KBM-7 (cell line): ENCODE measurements around the gene DEFB125.
"Not testable (repeated sequence)": the region's sequence is repeated elsewhere in the genome, so short reads cannot be mapped to it uniquely, and the experiment has no call there.

Source experiments
- DNase-seq: peaks from one replicate; pipeline ENCODE4 v3.0.0-alpha.2; 2015
- in situ Hi-C: fragments of 300-500 bp; cut with MboI; formaldehyde crosslinking; loops from 2 replicates; pipeline ENCODE4 v1.14.3; 2020; ENCODE audit warnings: low sequenced_read_pairs, low pct_unique_long_range_greater_than_20kb, mixed read lengths

DEFB125 gene

GRCh38 chr20:87401-87800 is at the start of gene DEFB125:
TSS of gene DEFB125 (plus strand) at chr20:87672. CDS start at chr20:87710, 38 bp downstream.
- DNase-seq = no peak
- in situ Hi-C loops = no loop called here

GRCh38 chr20:60035-60918 is 27.2 kb upstream of the DEFB125 start:
- no peak for DNase-seq
- in situ Hi-C loops = no loop called here

- no peak for DNase-seq
- in situ Hi-C loops = no loop called here
Measured at GRCh38 chr20:61230-61629, 26.2 kb upstream of the DEFB125 start.

GRCh38 chr20:61757-62156 is 25.7 kb upstream of the DEFB125 start:
- no peak for DNase-seq
- in situ Hi-C loops = no loop called here

GRCh38 chr20:62487-62886 is 25.0 kb upstream of the DEFB125 start:
- DNase-seq = no peak
- in situ Hi-C loops = no loop called here

- DNase-seq = no peak
- in situ Hi-C loops = no loop called here
Measured at GRCh38 chr20:64026-64603, 23.4 kb upstream of the DEFB125 start.

GRCh38 chr20:64766-65322 is 22.6 kb upstream of the DEFB125 start:
- in situ Hi-C loops = no loop called here
- DNase-seq = no peak

GRCh38 chr20:77231-77630 is 10.2 kb upstream of the DEFB125 start:
- in situ Hi-C loops = no loop called here
- DNase-seq = no peak

GRCh38 chr20:78338-78737 is 9.1 kb upstream of the DEFB125 start:
- no peak for DNase-seq
- in situ Hi-C loops = no loop called here

- in situ Hi-C loops = no loop called here
- DNase-seq = no peak
Measured at GRCh38 chr20:79565-79964, 7.9 kb upstream of the DEFB125 start.

GRCh38 chr20:90651-91050 is 3.2 kb downstream of the DEFB125 start:
- DNase-seq = no peak
- in situ Hi-C loops = no loop called here

- no peak for DNase-seq
Measured at GRCh38 chr20:93641-94040, 6.2 kb downstream of the DEFB125 start.

GRCh38 chr20:95215-95614 is 7.7 kb downstream of the DEFB125 start:
- in situ Hi-C loops = no loop called here
- no peak for DNase-seq

More at GRCh38 chr20:93641-94040, 6.2 kb downstream of the DEFB125 start:
- in situ Hi-C loops = no loop called here

GRCh38 chr20:97691-98090 is 10.2 kb downstream of the DEFB125 start:
- DNase-seq, in situ Hi-C loops: not testable (repeated sequence)

GRCh38 chr20:101975-102374 is 14.5 kb downstream of the DEFB125 start:
- in situ Hi-C loops = no loop called here
- no peak for DNase-seq

GRCh38 chr20:103456-103855 is 16.0 kb downstream of the DEFB125 start:
- in situ Hi-C loops = no loop called here
- DNase-seq = no peak

GRCh38 chr20:112396-112795 is 24.9 kb downstream of the DEFB125 start:
- DNase-seq = no peak
- in situ Hi-C loops = no loop called here

GRCh38 chr20:117518-117917 is 30.0 kb downstream of the DEFB125 start:
- DNase-seq = no peak
- in situ Hi-C loops = no loop called here

GRCh38 chr20:129786-130323 is 42.4 kb downstream of the DEFB125 start:
- in situ Hi-C loops, DNase-seq: not testable (repeated sequence)
